NK-92 (cell line): ENCODE data around the gene PCBP4.

Experiments used
- DNase-seq: peaks from one replicate; lab custom pipeline; 2025; ENCODE audit not compliant: unreplicated experiment; lab: John Stamatoyannopoulos, UW

PCBP4 gene

DNA sequence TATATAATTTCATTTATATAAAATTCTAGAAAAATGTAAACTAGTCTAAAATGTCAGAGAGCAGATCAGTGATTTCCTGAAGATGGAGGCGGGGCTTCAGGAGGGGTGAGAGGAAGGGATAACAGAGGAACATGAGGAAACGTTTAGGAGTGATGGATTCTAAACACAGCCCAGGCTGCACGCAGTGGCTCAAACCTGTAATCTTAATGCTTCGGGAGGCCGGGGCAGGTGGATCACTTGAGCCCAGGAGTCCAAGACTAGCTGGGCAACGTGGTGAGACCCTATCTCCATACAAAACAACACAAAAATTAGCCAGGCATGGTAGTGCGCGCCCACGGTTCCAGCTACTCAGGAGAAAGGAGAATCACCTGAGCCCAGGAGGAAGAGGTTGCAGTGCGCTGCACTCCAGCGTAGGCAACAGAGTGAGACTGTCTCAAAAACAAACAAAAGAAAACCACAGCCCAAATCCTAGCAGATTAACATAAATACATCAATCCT lies 46.1 kb downstream of the PCBP4 start:
- DNase-seq, result no peak

DNA sequence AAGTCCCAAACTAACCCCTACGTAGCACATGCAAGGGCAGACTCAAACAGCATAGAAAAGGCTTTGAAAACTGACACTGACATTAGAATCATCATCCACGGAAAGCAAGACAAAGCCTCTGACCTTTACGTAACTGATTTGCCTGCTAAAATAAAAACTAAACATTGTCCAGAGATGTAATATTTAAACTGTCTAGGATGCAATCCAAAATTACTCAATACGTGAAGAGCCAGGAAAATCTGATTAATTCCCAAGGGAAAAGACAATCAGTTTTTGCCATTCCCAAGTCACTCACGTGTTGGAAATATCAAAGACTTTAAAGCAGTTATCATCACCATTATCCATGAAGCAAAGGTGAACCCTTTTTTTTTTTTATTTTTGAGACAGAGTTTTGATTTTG lies 50.8 kb downstream of the PCBP4 start:
- no peak for DNase-seq

DNA sequence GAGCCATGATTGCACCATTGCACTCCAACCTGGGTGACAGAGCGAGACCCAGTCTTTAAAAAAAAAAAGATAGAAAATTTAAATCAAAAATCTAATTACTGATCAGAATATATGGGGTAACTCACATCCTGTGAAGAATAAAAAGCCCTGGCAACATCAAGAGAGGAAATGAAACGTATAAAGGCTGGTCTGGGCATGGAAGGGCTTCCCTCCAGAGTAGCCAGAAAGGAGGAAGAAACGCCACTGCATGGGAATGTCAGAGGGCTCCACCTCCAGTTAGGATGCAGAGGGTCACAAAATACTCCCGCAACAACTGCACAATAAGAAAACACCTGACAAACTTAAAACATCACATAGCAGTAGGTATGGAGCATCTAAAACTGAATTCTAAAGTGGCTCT lies 59.2 kb downstream of the PCBP4 start:
- no peak for DNase-seq
